ENCODE data around the gene NCBP2L.
"Not testable (repeated sequence)": the region's sequence is repeated elsewhere in the genome, so short reads cannot be mapped to it uniquely, and the experiment has no call there.

NCBP2L gene

GRCh38 chrX:107810053-107810452 is 32.5 kb downstream of the NCBP2L start:
- not testable (repeated sequence) for DNase-seq (ENCODE audit: low spot score)

DNA sequence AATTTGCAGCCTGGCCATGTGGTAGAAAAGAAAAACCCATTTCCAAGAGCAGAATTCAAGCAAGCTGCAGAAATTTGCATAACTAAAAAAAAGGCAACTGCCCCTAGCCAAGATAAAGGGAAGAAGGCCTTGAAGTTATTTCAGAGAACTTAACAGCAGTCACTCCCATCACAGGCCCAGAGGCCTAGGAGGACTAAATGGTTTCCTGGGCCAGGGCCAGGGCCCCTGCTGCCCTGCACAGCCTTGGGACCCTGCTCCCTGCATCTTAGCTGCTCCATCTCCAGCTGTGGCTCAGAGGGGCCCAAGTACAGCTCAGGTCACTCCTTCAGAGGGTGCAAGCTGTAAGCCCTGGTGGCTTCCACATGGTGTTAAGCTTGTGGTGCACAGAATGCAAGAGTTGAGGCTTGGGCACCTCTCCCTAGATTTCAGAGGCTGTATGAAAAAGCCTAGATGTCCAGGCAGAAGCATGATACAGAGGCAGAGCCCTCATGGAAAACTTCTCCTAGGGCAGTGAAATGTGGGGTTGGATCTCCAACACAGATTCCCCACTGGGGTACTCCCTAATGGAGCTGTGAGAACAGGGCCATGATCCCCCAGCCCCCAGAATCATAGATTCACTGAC is 41.5 kb downstream of the NCBP2L start:
- no peak for DNase-seq (ENCODE audit: low spot score)

DNA sequence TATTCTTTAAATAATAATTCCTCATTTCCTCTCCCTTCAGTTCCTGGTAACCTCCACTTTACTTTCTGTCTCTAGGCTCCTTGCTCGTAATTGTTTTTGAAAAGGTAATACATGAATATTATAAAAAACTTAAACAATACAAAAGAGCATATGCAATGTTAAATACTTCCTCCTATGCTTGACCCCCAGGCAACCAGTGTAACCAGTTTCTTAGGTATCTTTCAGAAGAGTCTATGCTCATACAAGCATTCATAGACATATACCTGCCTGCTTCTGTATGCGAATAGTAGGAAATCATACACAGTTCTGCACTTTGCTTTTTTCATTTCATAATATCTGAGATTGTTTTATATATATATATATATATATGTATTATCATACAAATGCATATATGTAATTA is 45.5 kb downstream of the NCBP2L start:
- no peak for DNase-seq (ENCODE audit: low spot score)

GRCh38 chrX:107823456-107823855 is 45.9 kb downstream of the NCBP2L start:
- DNase-seq (ENCODE audit: low spot score): no peak

- peak; percentile 63 for DNase-seq (ENCODE audit: low spot score)
Measured at GRCh38 chrX:107825698-107826237, 48.2 kb downstream of the NCBP2L start, which contains the start of gene MID2. MID2 (plus strand) TSS chrX:107825866; CDS start chrX:107826427, 561 bp downstream.

DNA sequence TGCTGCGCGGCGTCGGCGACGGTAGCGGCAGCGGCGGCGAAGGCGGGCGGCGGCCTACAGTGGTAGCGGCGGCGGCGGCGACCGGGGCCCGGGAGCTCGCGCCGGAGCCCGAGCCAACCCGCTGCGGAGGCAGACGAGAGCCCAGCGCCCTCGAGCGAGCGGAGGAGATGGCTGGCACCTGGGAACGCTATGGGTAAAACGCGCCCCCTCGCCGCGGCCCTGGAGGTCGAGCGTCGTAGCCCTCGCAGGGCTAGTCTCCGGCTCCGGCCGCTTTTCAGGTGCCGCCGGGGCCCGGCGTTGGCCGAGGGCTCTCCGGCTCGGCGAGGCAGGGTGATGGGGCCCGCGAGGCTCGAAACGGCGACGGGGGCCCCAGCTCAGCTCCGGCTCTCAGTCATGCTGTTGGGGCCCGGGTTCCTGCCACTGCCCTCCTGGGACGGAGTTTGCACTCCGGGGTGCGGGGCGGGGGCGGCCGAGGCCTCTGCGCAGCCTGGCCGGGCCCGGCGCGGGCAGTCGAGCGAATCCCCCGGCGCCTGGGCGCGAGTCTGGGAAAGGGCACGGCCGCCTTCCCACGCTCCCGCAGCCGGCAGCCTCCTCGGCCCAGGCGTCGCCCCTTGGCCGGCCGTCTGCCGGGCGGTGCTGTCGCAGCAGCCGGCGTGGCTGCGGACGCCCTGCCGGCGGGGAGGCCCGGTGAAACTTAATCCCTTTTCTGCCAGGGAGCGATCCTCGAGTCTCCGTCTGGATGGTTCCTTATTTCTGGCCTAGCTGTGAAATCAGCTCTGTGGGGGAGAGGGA is 48.9 kb downstream of the NCBP2L start:
- peak; percentile 62 for DNase-seq (ENCODE audit: low spot score)

DNA sequence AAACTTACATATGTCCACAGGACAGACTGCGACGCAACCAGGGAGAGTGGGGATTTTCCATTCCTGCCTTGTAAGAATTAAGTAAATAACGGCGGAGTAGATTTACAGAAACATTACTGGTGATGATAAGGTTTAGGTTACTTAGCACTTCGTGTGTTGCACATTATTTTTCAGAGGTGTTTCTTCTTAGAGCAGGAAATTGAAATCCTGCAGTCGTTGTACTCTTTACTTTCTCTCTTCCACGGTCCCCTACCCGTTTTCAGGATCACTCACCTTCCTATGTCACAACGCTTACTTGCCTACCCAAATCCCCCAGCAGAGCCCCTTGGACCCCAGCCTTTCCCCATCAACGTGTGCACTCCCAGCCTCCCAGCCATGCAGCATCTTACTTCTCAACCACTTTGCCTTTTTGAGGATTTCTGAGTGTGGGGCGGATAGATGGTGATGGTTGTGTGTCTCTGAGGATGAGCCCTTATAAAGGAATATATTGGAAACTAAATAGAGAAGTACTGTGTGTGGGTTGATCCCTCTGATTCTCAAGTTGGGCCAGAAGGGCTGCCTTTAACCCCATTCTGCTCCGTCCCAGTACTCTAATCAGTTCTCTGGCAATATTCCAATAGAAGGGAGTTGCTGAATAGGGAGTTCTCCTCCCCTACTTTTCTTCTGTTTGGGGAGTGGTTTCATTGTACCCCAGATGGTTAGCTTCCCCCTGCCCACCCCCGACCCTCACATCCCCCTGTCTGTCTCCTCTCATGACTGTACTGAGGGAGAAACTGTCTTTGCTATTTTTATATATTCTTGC is 49.7 kb downstream of the NCBP2L start:
- DNase-seq (ENCODE audit: low spot score): no peak

- DNase-seq (ENCODE audit: low spot score): no peak
Measured at GRCh38 chrX:107827852-107828251, 50.3 kb downstream of the NCBP2L start.

DNA sequence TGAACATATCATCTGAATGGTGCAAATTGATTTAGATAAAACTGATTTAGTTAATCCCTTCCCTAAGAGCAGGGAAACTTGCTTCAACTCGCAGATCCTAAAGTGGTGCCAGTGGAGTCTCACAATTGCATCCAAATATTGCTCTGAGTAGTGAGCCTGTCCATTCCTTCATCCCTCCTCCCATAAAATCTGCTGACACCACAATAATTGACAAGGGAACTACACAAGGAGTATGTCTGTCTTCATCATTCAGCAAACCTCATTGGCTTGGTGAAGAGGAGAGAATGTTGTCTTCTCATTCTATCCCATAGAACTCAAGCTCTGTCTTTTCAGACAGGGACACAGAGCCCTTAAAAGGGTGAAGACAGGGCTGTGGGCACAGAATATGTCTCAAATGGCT is 52.3 kb downstream of the NCBP2L start:
- no peak for DNase-seq (ENCODE audit: low spot score)

DNA sequence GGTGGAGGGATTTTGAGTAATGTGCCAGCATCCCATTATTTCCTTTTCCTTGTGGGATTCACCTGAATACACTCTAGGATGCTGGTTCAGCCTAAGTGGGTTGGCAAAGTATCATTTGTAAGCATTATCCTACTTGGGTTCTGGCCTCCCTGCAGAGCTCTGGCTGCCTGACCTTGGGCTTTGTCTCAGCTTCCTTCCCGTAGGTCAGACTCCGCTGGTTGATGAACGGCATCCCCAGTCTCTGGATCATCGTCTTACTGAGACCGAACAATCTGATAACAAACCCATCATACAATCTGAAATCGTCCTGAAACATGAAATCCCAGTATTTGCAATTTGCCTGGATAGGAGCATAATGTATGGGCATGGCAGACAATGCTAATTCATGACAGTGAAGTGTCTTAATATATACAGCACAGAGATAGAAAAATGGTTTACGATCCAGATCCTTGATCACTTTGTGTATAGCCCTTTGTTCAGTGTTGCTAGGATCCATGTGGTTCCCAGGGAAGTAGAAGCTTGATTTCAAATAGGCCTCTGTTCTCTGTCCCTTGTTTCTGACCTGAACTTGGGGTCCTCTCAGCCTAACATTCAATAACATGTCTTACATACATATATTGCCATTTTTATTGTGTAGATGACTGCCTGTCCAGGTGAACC is 53.7 kb downstream of the NCBP2L start:
- no peak for DNase-seq (ENCODE audit: low spot score)

DNA sequence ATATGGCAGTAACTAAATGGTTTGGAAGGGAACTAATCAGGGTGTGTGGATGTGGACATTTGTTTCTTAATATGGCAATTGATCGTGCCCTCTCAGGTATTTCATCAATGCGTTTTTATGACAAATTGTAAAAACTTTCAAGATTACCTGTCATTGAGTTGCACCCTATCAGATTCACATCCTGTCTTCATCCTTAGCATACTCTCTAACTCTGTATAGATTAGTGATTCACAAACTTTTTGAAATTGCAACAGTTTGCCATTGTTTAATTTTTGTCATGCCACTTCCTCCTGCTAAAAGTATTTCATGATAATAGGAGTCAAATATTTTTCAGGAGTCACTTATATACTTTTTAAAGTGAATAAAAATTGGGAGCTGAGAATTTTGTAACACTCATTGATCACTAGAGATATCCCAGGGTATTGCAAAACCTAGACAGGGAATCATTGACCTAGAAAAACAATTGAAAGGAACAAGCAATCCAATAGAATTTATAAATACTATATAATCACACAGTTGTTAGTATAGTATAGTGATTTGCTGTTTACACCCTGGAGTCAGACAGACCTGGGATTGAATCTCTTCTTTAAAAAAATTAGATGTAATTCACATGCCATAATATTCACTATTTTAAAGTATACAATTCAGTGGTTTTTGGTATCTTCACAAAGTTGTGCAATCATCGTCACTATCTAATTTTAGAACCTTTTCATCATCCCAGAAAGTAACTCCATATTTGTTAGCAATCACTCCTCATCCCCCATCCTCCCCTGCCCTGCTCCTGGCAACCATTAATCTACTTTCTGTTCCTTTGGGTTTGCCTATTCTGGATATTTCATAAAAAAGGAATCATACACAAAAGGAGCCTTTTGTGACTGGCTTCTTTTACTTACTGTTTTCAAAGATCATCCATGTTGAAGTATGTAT is 57.0 kb downstream of the NCBP2L start:
- DNase-seq (ENCODE audit: low spot score): no peak

- no peak for DNase-seq (ENCODE audit: low spot score)
Measured at GRCh38 chrX:107836958-107837357, 59.4 kb downstream of the NCBP2L start.

- DNase-seq (ENCODE audit: low spot score): no peak
Measured at GRCh38 chrX:107840971-107841370, 63.4 kb downstream of the NCBP2L start.

DNA sequence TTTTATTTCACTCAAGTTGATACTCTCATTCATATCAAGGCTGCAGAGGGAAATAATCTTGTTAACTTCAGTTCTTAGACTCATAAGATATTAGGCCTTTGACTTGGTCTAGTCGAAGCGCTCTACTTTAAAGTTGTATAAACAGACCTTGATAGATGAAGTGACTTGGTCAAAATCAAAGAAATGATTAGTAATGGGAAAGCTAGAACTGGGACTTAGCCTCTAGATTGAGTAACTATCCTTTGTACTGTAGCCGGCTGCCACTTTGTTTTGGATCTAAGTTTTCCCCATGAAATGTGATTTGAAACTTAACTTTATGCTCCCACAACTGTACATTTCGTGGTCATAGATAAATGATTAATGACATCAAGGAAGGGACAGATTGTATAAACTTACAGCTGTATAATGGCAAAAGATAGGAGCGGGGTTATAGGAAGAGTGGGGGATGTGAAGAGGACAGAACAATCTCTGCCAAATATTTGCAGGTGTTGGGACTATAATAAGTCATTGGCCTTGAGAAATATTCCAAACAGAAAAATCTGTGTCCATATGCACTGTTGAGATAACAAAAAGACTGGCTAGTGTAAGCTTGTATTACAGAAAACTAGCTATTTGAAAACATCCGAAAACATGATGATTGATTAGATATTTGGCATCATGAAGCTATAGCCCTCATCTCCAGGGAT is 65.3 kb downstream of the NCBP2L start:
- DNase-seq (ENCODE audit: low spot score): no peak

Measured in left forelimb (tissue), 1 donor.